Activated naive CD8-positive, alpha-beta T cell treated with anti-CD3 and anti-CD28 coated beads, Interleukin-2, amount 50 U/mL, for 24 hours (primary cell): ENCODE data around the gene FSCN2.
"Not testable (repeated sequence)": the region's sequence is repeated elsewhere in the genome, so short reads cannot be mapped to it uniquely, and the experiment has no call there.

Source experiments
- ATAC-seq: fragments of 150-1000 bp; cut with Tn5 transposase; one replicate; pipeline ENCODE4 v1.10.0; 2021
- DNase-seq: peaks from one replicate; pipeline ENCODE4 v3.0.0; 2021
- H3K27ac Mint-ChIP-seq: one replicate; pipeline ENCODE4 v1.8.0; 2021; ENCODE audit warnings: mild to moderate bottlenecking, mixed read lengths
- H3K27me3 Mint-ChIP-seq: one replicate; pipeline ENCODE4 v1.8.0; 2021; ENCODE audit warnings: mixed read lengths
- H3K36me3 Mint-ChIP-seq: one replicate; pipeline ENCODE4 v1.8.0; 2021; ENCODE audit warnings: low read depth, mixed read lengths
- H3K4me1 Mint-ChIP-seq: one replicate; pipeline ENCODE4 v1.8.0; 2021; ENCODE audit warnings: mixed read lengths
- H3K4me3 Mint-ChIP-seq: one replicate; pipeline ENCODE4 v1.8.0; 2021; ENCODE audit warnings: mild to moderate bottlenecking, moderate library complexity, mixed read lengths
- H3K9me3 Mint-ChIP-seq: one replicate; pipeline ENCODE4 v1.8.0; 2021; ENCODE audit warnings: mixed read lengths

FSCN2 gene

GRCh38 chr17:81583589-81584342 is 55.6 kb downstream of the FSCN2 start:
- ATAC-seq: no peak
- Mint-ChIP-seq H3K27me3 (no peaks in the 10 kb centered on the region), H3K27ac (no peak overlapping the region), H3K4me3 (no peak overlapping the region), H3K9me3 (no peaks in the 10 kb centered on the region), H3K36me3 (peaks cover 59% of the 10 kb centered on the region), H3K4me1 (peaks cover 10% of the 10 kb centered on the region)
- no peak for DNase-seq

- ATAC-seq, H3K27me3 Mint-ChIP-seq, H3K27ac Mint-ChIP-seq, DNase-seq, H3K4me3 Mint-ChIP-seq, H3K9me3 Mint-ChIP-seq, H3K4me1 Mint-ChIP-seq: not testable (repeated sequence)
- peaks cover 57% of the 10 kb centered on the region for H3K36me3 Mint-ChIP-seq
Observed at GRCh38 chr17:81584771-81585170, 56.6 kb downstream of the FSCN2 start.

GRCh38 chr17:81586096-81586495 is 57.9 kb downstream of the FSCN2 start:
- no peaks in the 10 kb centered on the region for H3K9me3 Mint-ChIP-seq
- H3K4me1 Mint-ChIP-seq: no peaks in the 10 kb centered on the region
- H3K27ac Mint-ChIP-seq: no peak overlapping the region
- no peak for DNase-seq
- no peak overlapping the region for H3K4me3 Mint-ChIP-seq
- H3K27me3 Mint-ChIP-seq: no peaks in the 10 kb centered on the region
- ATAC-seq: no peak
- peaks cover 55% of the 10 kb centered on the region for H3K36me3 Mint-ChIP-seq
